ENCODE results near the gene IFFO2.

GRCh38 chr1:18874600-18874999 is 81.9 kb downstream of the IFFO2 start:
- no peak for TF ChIP-seq POLR2A (IDR thresholded peaks at IDR 0.05)
- no peak for TF ChIP-seq CTCF (IDR thresholded peaks at IDR 0.05)
